Endothelial cell of umbilical vein (primary cell): ENCODE results near the gene TMEM82. TPM values are rescaled to one million over a fixed set of nuclear protein-coding genes. Genes with fewer than 3 reads are reported as not detected.

Source experiments
- BruUV-seq: library from RNA; stranded (reverse); fragments of 400-500 nt; replicated peaks from 2 replicates; lab custom pipeline; 2021; lab: Mats Ljungman, UMichigan
- CTCF ChIA-PET: fragments of 300-600, 350-600 bp; sonication (Branson Sonifier 250); formaldehyde crosslinking; loops from one replicate; lab custom pipeline; 2021; ENCODE audit warnings: antibody characterized with exemption, inconsistent platforms; lab: Charles Lee
- POLR2A ChIA-PET: fragments of 300-600, 350-600 bp; sonication (Branson Sonifier 250); formaldehyde crosslinking; loops from one replicate; lab custom pipeline; 2021; ENCODE audit warnings: antibody characterized with exemption, inconsistent platforms; lab: Charles Lee
- DNase-seq: peaks from one replicate; pipeline ENCODE4 v3.0.0-alpha.2; 2011; ENCODE audit warnings: low read depth, low spot score
- FAIRE-seq: peaks from 2 replicates; lab custom pipeline; 2011; peaks lifted over from hg19 to GRCh38; lab: Jason Lieb, UNC
- H2AFZ ChIP-seq: 2 replicates; pipeline ENCODE4 v1.6.0; 2012; ENCODE audit warnings: low read depth, low read length, control low read depth, inconsistent platforms
- H3K27ac ChIP-seq: 2 replicates; pipeline ENCODE4 v1.5.1; 2011; ENCODE audit warnings: low read depth, mild to moderate bottlenecking, control low read depth, low read length, moderate library complexity; ENCODE audit not compliant: insufficient read depth
- H3K27me3 ChIP-seq, 2 experiments: 2 replicates each; pipeline versions ENCODE4 v1.6.0 to v1.6.1; 2011; ENCODE audit warnings: low read length in 2 of 2, mixed read lengths in 1 of 2; ENCODE audit not compliant: control insufficient read depth in 2 of 2, insufficient read depth in 2 of 2
- H3K36me3 ChIP-seq, 2 experiments: 2 replicates in 1 of 2; 3 replicates in 1 of 2; pipeline ENCODE4 v1.5.1; 2011; ENCODE audit warnings: low read length in 2 of 2, mild to moderate bottlenecking in 1 of 2, moderate library complexity in 1 of 2; ENCODE audit not compliant: control insufficient read depth in 2 of 2, insufficient read depth in 2 of 2; ENCODE audit errors: extremely low read depth in 1 of 2
- H3K4me1 ChIP-seq: 3 replicates; pipeline ENCODE4 v1.5.1; 2011; ENCODE audit warnings: mild to moderate bottlenecking, low read length; ENCODE audit not compliant: control insufficient read depth, insufficient read depth; ENCODE audit errors: extremely low read depth
- H3K4me2 ChIP-seq: 2 replicates; pipeline ENCODE4 v1.6.1; 2011; ENCODE audit warnings: low read length, control low read depth, mixed read lengths; ENCODE audit not compliant: insufficient read depth
- H3K4me3 ChIP-seq, 3 experiments: fragments of 200-600 bp in 1 of 3; sonication (generic), shearing (Covaris generic) in 1 of 3; replicated peaks in 1 of 3; 2 replicates each; pipeline ENCODE4 v1.5.1; 2011 to 2016; ENCODE audit warnings: control low read depth in 3 of 3, low read length in 3 of 3, mild to moderate bottlenecking in 2 of 3, inconsistent platforms in 1 of 3, low read depth in 1 of 3, moderate library complexity in 1 of 3; ENCODE audit not compliant: insufficient read depth in 1 of 3
- H3K79me2 ChIP-seq: 2 replicates; pipeline ENCODE4 v1.6.0; 2012; ENCODE audit warnings: low read length, inconsistent platforms; ENCODE audit not compliant: control insufficient read depth, insufficient read depth
- H3K9ac ChIP-seq: replicated peaks from 2 replicates; pipeline ENCODE3; 2011; ENCODE audit warnings: low read length, control low read depth; ENCODE audit not compliant: insufficient read depth; ENCODE audit errors: extremely low read depth
- H3K9me1 ChIP-seq: replicated peaks from 3 replicates; pipeline ENCODE4 v1.6.0; 2011; ENCODE audit warnings: mild to moderate bottlenecking, low read length; ENCODE audit not compliant: control insufficient read depth, insufficient read depth; ENCODE audit errors: extremely low read depth
- H3K9me3 ChIP-seq: replicated peaks from 2 replicates; pipeline ENCODE4 v1.5.1; 2012; ENCODE audit warnings: low read length, inconsistent platforms; ENCODE audit not compliant: control insufficient read depth, insufficient read depth
- H4K20me1 ChIP-seq: replicated peaks from 2 replicates; pipeline ENCODE3; 2011; ENCODE audit warnings: mild to moderate bottlenecking, low read length; ENCODE audit not compliant: control insufficient read depth, insufficient read depth; ENCODE audit errors: extremely low read depth
- FOS ChIP-seq: IDR thresholded peaks from 2 replicates; pipeline ENCODE4 v1.6.1; 2011; ENCODE audit warnings: mild to moderate bottlenecking, low read length, moderate library complexity, borderline replicate concordance; ENCODE audit not compliant: insufficient read depth
- MYC ChIP-seq: IDR thresholded peaks from one replicate; pipeline ENCODE4 v1.6.1; 2011; ENCODE audit warnings: mild to moderate bottlenecking, low read depth, low read length
- dilution Hi-C: fragments of 300-500 bp; cut with MboI; formaldehyde crosslinking; loops from one replicate; pipeline ENCODE4 v1.15.0; 2019; ENCODE audit warnings: low sequenced_read_pairs; ENCODE audit not compliant: extremely low pct_ligation_motif_present
- intact Hi-C: fragments of 100-400 bp; cut with micrococcal nuclease; formaldehyde crosslinking; loops from one replicate; pipeline ENCODE4 v1.10.0; 2022
- polyA plus RNA-seq, 4 experiments: library from polyadenylated mRNA; depleted of rRNA in 3 of 4; stranded (reverse) in 3 of 4; unstranded in 1 of 4; fragments of >200 nt; gene quantifications; 2 replicates each; pipeline versions ENCODE4 v1.2.1 to v1.2.3, GENCODE V29; 2011 to 2012; ENCODE audit warnings: missing spikeins in 1 of 4
- total RNA-seq: library from RNA; stranded (reverse); gene quantifications from 2 replicates; pipeline ENCODE4 v1.2.3, GENCODE V29; 2021
- TF ChIP-seq, protein P1 (sequence below), 2 donors: IDR thresholded peaks; 1 replicate in 1 of 2; 2 replicates in 1 of 2; pipeline ENCODE4 v1.5.1; 2011; ENCODE audit warnings: low read length in 2 of 2, mild to moderate bottlenecking in 2 of 2, moderate library complexity in 2 of 2, control low read depth in 1 of 2, inconsistent platforms in 1 of 2, low read depth in 1 of 2; ENCODE audit not compliant: insufficient read depth in 1 of 2; ENCODE audit errors: extremely low read depth in 1 of 2

TMEM82 gene
- total and polyA plus RNA-seq, 2 donors (not counting 3 experiments of a cell fraction or from before 2014, with no cell fraction given), result not detected

DNA sequence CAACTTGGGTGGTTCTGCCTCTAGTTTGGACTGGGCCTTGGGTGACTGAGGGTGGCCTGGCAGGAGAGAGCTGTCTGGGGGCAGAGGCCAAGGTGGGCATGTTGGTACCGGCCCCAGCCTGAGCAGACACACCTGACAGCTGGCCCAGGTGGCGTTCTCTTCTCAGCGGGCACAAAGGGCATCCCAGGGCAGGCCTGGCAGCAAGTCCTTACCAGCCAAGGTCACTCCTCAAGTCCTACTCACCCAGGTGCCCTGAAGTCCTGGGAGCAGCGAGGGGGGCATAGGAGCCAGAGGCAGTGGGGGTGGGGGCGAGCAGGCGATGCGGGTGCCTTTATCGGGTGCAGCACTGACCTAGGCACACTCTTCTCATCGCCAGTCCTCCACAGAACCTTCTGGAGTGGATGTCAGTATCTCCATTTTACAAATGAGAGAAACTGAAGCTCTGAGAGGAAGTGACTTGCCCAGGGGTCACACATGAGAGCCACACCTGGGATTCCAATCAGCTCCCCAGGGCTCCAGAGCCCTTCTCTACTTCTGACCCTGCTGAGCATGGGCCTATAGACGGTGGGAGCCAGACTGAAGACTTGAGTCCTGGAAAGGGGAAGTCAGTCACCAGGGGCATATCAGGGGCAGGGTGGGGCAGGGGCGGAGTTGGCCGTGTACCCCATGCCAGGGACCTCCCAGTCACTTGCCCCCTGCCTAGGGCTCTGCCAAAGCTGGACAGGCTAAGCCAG lies 6.8 kb upstream of the TMEM82 start:
- FAIRE-seq (no peak), DNase-seq (no peak)
- TF ChIP-seq FOS, result no peak
- no peaks in the 10 kb centered on the region for H4K20me1 ChIP-seq
- H3K9ac ChIP-seq, result no peak overlapping the region
- no peaks in the 10 kb centered on the region for H3K9me1 ChIP-seq
- H3K27ac ChIP-seq, result no peak overlapping the region
- no peaks in the 10 kb centered on the region for H3K9me3 ChIP-seq
- peaks cover 2 to 31% of the 10 kb centered on the region in 2 experiments for H3K36me3 ChIP-seq
- dilution Hi-C loops, result no loop called here
- no peaks in the 10 kb centered on the region for H3K79me2 ChIP-seq
- ChIA-PET POLR2A (no interaction called here), CTCF (interaction anchor here (0.8 to 1.2 kb wide), 2 partner anchors 14 to 24 kb away, joined by 3 read pairs; no protein-coding TSS in a partner anchor)
- no peaks in the 10 kb centered on the region for H3K4me1 ChIP-seq
- BruUV-seq, result no TSS peak
- no peak overlapping the region for H3K4me3 ChIP-seq
- intact Hi-C loops, result no loop called here
- no peaks in the 10 kb centered on the region for H3K27me3 ChIP-seq
- H3K4me2 ChIP-seq, result no peak overlapping the region
- no peak overlapping the region for H2AFZ ChIP-seq

DNA sequence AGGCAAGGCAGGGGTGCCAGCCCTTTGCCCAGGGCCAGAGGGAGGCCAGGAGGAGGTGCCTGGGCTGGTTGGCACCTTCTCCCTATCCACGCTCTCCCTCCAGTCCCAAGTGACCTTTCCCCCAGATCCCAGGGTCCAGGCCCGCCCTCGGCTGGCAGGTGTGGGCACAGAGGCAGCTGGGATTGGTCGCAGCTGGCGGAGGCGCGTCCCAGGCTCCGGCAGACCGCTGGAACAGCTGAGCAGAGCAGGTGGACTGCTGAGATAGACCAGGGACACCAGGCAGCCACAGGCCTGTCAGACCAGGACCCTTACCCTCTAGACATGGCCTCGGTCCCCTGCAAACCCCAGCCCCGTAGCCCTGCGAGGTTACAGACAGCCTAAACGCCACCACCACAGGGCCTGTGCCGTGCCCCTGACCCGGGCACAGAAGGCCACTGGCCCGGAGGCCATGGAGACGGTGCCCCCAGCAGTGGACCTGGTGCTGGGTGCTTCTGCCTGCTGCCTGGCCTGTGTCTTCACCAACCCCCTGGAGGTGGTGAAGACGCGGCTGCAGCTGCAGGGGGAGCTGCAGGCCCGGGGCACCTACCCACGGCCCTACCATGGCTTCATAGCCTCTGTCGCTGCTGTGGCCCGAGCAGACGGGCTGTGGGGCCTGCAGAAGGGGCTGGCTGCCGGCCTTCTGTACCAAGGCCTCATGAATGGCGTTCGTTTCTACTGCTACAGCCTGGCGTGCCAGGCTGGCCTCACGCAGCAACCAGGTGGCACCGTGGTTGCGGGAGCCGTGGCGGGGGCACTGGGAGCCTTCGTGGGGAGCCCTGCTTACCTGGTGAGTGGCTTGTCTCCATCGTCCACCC lies 6.0 kb upstream of the TMEM82 start, which contains the start of gene SLC25A34:
SLC25A34 (plus strand) TSS at position 221 of the 854 bp plus-strand sequence; CDS start at position 449, 228 bp downstream.
- no peak for FAIRE-seq
- H3K36me3 ChIP-seq, result peaks cover 0 to 25% of the 10 kb centered on the region in 2 experiments
- no peak within 1 kb of the TSS for H3K9ac ChIP-seq
- no peak within 1 kb of the TSS for H3K4me3 ChIP-seq
- intact Hi-C loops, result no loop called here
- CTCF ChIA-PET, result interaction anchor here (0.5 to 1.6 kb wide), 4 partner anchors 9 to 24 kb away, joined by 3 read pairs; no protein-coding TSS in a partner anchor
- dilution Hi-C loops, result no loop called here
- H2AFZ ChIP-seq, result no peak within 1 kb of the TSS
- no peaks in the 10 kb centered on the region for H3K9me3 ChIP-seq
- no peak within 1 kb of the TSS for H3K4me2 ChIP-seq
- no TSS peak for BruUV-seq
- H3K4me1 ChIP-seq, result no peaks in the 10 kb centered on the region
- POLR2A ChIA-PET, result no interaction called here
- no peaks in the 10 kb centered on the region for H3K79me2 ChIP-seq
- no peak for TF ChIP-seq MYC
- TF ChIP-seq, protein P1, sequence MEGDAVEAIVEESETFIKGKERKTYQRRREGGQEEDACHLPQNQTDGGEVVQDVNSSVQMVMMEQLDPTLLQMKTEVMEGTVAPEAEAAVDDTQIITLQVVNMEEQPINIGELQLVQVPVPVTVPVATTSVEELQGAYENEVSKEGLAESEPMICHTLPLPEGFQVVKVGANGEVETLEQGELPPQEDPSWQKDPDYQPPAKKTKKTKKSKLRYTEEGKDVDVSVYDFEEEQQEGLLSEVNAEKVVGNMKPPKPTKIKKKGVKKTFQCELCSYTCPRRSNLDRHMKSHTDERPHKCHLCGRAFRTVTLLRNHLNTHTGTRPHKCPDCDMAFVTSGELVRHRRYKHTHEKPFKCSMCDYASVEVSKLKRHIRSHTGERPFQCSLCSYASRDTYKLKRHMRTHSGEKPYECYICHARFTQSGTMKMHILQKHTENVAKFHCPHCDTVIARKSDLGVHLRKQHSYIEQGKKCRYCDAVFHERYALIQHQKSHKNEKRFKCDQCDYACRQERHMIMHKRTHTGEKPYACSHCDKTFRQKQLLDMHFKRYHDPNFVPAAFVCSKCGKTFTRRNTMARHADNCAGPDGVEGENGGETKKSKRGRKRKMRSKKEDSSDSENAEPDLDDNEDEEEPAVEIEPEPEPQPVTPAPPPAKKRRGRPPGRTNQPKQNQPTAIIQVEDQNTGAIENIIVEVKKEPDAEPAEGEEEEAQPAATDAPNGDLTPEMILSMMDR (IDR thresholded peaks at IDR 0.05; ENCODE audit: extremely low read depth in 1 of 2, insufficient read depth in 1 of 2, low read depth in 1 of 2, low read length in 2 of 2), result peak in 1 of 2 donors; percentile 13
- no peaks in the 10 kb centered on the region for H3K27me3 ChIP-seq
- no peak for DNase-seq
- no peak within 1 kb of the TSS for H3K27ac ChIP-seq
- no peaks in the 10 kb centered on the region for H4K20me1 ChIP-seq
- no peaks in the 10 kb centered on the region for H3K9me1 ChIP-seq
